ENCODE results near the gene SCN2B. TPM values are rescaled to one million over a fixed set of nuclear protein-coding genes. Genes with fewer than 3 reads are reported as not detected.
A peak's percentile ranks its signal among the peaks of the same experiment; 100 is the strongest.
"Not testable (repeated sequence)": the region's sequence is repeated elsewhere in the genome, so short reads cannot be mapped to it uniquely, and the experiment has no call there.

The SCN2B gene
- total RNA-seq, 3 donors from 2014 or later = 0.23 to 3.7 (median 0.34) TPM

DNA sequence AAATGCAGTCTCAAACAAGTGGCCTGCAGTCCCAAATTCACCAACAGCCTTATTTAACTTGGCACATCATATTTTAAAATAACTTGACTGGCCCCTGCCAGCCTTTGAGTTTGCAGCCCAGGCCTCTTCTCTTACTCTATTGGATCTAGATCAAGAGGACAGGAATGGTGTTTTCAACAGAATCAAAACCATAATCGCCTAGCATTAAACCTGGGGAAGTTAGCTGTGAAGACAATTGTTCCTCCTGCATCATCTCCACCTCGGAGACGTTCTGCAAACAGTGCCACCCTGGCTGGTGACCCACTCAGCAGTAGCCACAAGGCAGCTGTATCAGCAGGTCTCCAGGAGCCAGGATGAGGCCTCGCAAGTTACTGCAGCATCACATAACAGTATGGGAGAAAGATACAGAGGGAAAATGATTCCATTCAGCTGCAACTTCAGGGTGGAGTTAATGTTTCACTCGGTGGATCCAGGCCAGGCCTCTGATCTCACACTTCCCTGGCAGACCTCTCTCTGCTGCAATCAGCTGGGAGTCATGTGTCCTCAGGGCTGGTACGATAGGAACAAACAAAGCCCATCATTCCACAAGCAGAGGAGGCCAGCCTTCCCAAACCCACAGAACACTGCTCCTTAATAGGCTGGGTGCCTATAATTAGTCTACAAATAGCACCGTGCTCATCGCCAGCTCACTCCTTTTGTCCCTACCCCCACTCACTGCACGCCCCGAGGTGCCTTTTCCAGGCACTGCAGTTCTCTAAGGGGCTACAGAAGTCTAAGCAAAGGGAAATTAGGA lies 18.6 kb upstream of the SCN2B start:
- Histone ChIP-seq H3K36me3 (ENCODE audit: low read depth) (no peaks in the 10 kb centered on the region), H3K4me1 (ENCODE audit: low read depth) (peaks cover 15% of the 10 kb centered on the region), H3K9me3 (no peaks in the 10 kb centered on the region), H3K4me3 (no peak overlapping the region)
- peak; percentile 98 for ATAC-seq
- TF ChIP-seq, protein P1, sequence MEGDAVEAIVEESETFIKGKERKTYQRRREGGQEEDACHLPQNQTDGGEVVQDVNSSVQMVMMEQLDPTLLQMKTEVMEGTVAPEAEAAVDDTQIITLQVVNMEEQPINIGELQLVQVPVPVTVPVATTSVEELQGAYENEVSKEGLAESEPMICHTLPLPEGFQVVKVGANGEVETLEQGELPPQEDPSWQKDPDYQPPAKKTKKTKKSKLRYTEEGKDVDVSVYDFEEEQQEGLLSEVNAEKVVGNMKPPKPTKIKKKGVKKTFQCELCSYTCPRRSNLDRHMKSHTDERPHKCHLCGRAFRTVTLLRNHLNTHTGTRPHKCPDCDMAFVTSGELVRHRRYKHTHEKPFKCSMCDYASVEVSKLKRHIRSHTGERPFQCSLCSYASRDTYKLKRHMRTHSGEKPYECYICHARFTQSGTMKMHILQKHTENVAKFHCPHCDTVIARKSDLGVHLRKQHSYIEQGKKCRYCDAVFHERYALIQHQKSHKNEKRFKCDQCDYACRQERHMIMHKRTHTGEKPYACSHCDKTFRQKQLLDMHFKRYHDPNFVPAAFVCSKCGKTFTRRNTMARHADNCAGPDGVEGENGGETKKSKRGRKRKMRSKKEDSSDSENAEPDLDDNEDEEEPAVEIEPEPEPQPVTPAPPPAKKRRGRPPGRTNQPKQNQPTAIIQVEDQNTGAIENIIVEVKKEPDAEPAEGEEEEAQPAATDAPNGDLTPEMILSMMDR (IDR thresholded peaks at IDR 0.05) = no peak
- intact Hi-C loops (cut with DNase I, micrococcal nuclease) = loop anchor here (5.0 to 10.0 kb wide), 3 partner anchors 97 to 160 kb away; partner anchors contain the start of gene UBE4A (in 1 of the 2)
- DNase-seq = peak; percentile 68 to 89 (median 81)

DNA sequence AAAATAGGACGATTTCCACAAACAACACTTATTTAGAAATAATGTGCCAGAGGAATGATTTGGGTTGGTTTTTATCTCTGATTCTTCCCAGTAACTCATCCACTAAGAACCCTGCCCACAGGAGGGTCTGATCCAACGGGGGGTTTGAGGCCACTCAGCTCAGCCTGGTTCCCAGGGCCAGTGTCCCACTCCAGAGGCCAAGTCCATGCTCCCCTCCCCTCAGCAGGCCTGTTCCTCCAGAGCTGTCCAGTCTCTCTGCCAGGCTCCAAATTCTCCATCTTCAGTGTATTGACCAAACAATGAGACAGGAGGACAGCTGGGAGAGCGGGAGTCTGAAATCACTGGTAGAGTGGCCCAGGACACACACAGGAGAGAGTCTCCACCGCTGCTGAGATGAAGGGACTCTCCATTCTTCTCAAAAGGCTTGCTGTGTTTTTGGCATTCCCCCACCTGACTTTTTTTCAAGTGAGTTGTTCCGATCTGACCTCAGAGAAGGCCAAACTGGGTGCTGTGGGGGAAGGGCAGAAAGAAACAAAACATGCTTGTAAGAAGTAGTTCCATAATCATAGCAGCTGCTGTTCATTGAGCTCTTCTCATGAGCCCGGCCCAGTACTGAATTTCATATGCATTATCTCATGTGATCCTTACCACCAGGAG lies 17.6 kb upstream of the SCN2B start:
- ATAC-seq (no peak), DNase-seq (no peak)
- intact Hi-C loops (cut with DNase I, micrococcal nuclease) = loop anchor here in 1 of 2 donors (10.0 kb wide), 1 partner anchor 161 kb away; the partner anchor contains the start of gene UBE4A
- Histone ChIP-seq H3K4me3 (no peak overlapping the region), H3K9me3 (no peaks in the 10 kb centered on the region), H3K36me3 (ENCODE audit: low read depth) (no peaks in the 10 kb centered on the region), H3K4me1 (ENCODE audit: low read depth) (peaks cover 15% of the 10 kb centered on the region)
- TF ChIP-seq, protein P1 (IDR thresholded peaks at IDR 0.05) = no peak

DNA sequence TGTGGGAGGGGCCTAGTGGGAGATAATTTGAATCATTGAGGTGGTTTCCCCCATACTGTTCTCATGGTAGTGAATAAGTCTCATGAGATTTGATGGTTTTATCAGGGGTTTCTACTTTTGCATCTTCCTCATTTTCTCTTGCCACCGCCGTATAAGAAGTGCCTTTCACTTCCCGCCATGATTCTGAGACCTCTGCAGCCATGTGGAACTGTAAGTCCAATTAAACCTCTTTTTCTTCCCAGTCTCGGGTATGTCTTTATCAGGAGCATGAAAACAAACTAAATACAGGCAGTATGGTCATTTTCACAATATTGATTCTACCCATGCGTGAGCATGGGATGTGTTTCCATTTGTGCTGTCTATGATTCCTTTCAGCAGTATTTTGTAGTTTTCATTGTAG lies 16.4 kb upstream of the SCN2B start:
- not testable (repeated sequence) for H3K4me1 ChIP-seq (ENCODE audit: low read depth); H3K4me3 ChIP-seq; H3K36me3 ChIP-seq (ENCODE audit: low read depth); DNase-seq; ATAC-seq; H3K9me3 ChIP-seq
- intact Hi-C loops (cut with DNase I, micrococcal nuclease) = loop anchor here in 1 of 2 donors (10.0 kb wide), 1 partner anchor 162 kb away; the partner anchor contains the start of gene UBE4A

DNA sequence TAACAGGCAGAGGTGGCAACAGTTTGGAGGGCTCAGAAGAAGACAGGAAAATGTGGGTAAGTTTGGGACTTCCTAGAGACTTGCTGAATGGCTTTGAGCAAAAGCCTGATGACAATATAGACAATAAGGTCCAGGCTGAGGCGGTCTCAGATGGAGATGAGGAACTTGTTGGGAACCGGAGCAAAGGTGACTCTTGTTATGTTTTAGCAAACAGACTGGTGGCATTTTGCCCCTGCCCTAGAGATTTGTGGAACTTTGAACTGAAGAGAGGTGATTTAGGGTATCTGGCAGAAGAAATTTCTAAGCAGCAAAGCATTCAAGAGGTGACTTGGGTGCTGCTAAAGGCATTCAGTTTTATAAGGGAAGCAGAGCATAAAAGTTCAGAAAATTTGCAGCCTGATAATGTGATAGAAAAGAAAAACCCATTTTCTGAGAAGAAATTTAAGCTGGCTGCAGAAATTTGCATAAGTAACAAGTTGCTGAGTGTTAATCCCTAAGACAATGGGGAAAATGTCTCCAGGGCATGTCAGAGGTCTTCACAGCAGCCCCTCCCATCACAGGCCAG lies 14.6 kb upstream of the SCN2B start:
- not testable (repeated sequence) for DNase-seq; H3K4me3 ChIP-seq; H3K4me1 ChIP-seq (ENCODE audit: low read depth); ATAC-seq; H3K9me3 ChIP-seq; H3K36me3 ChIP-seq (ENCODE audit: low read depth)
- intact Hi-C loops (cut with DNase I, micrococcal nuclease) = loop anchor here in 1 of 2 donors (10.0 kb wide), 1 partner anchor 164 kb away; the partner anchor contains the start of gene UBE4A

DNA sequence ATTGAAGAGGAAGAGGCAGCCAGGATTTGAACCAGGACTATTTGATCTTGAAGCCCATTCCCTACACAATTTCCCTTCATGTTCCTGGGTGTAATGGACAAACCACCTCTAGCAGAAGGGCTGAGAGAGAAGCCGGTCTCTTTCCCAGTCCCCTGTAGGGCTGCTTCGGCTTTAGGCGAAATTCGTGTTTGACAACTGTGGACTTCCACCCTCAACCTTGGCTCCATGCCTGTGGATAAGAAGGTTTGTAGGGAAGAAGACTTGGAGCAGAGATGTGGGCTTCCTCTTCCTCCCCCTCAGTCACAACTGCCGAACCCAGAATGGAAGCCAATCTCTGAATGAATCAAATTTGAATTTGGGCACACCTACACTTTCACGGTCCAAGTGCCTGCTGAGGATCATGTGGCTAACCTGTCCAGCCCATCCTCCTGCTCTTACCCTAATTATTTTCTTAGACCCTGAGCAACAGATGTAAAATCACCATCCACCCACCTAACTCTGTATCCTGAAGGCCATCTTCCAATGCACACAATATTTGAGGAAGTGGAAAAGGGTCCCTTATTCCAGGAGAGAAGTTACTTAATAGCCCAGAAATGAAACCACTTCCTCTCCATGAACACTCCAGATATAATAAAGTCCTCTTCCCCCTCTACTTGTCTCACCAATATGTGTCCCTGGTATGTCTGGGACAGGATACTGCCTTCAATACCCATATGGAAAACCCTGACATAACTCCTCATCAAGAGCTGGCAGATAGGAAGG lies 10.1 kb upstream of the SCN2B start:
- DNase-seq (no peak), ATAC-seq (peak; percentile 23)
- intact Hi-C loops (cut with DNase I, micrococcal nuclease) = no loop called here
- no peaks in the 10 kb centered on the region for H3K36me3 ChIP-seq (ENCODE audit: low read depth)
- TF ChIP-seq, protein P1 (IDR thresholded peaks at IDR 0.05) = no peak
- H3K9me3 ChIP-seq = no peaks in the 10 kb centered on the region
- no peaks in the 10 kb centered on the region for H3K4me1 ChIP-seq (ENCODE audit: low read depth)
- no peak overlapping the region for H3K4me3 ChIP-seq

Measured in mucosa of descending colon (tissue), 3 donors.